Loucy (cell line): ENCODE results near the gene TBC1D22A.

Source experiments
- H2AFZ ChIP-seq: fragments of 200-600 bp; sonication (generic); 2 replicates; pipeline ENCODE4 v1.6.0; 2016; ENCODE audit warnings: antibody characterized with exemption, mild to moderate bottlenecking, low read length, moderate library complexity
- H3F3A ChIP-seq: fragments of 200-600 bp; 2 replicates; pipeline ENCODE4 v1.6.0; 2016; ENCODE audit warnings: antibody characterized with exemption, low read depth, mild to moderate bottlenecking
- H3K27me3 ChIP-seq: fragments of 200-600 bp; sonication (generic); 2 replicates; pipeline ENCODE4 v1.6.1; 2014; ENCODE audit warnings: low read length, mild to moderate bottlenecking; ENCODE audit not compliant: insufficient read depth, poor library complexity, severe bottlenecking
- H3K36me3 ChIP-seq: fragments of 200-600 bp; sonication (generic); 2 replicates; pipeline ENCODE4 v1.6.1; 2016; ENCODE audit warnings: low read length; ENCODE audit not compliant: insufficient read depth
- H3K4me1 ChIP-seq: fragments of 200-600 bp; sonication (generic); 2 replicates; pipeline ENCODE4 v1.5.1; 2014; ENCODE audit warnings: low read length, mild to moderate bottlenecking; ENCODE audit not compliant: insufficient read depth, poor library complexity, severe bottlenecking
- H3K4me2 ChIP-seq: fragments of 200-600 bp; sonication (generic); 2 replicates; pipeline ENCODE4 v1.6.0; 2014; ENCODE audit warnings: antibody characterized with exemption, low read length, low read depth, mild to moderate bottlenecking; ENCODE audit not compliant: poor library complexity, severe bottlenecking
- H3K4me3 ChIP-seq: fragments of 200-600 bp; sonication (generic); 2 replicates; pipeline ENCODE4 v1.5.1; 2014; ENCODE audit warnings: low read length, mild to moderate bottlenecking, mixed read lengths; ENCODE audit not compliant: poor library complexity, severe bottlenecking
- H3K79me2 ChIP-seq: fragments of 200-600 bp; sonication (generic); 2 replicates; pipeline ENCODE4 v1.6.1; 2014; ENCODE audit warnings: low read length; ENCODE audit not compliant: insufficient read depth
- H3K9ac ChIP-seq: fragments of 200-600 bp; sonication (generic); 2 replicates; pipeline ENCODE4 v1.6.0; 2014; ENCODE audit warnings: mild to moderate bottlenecking, low read depth, low read length, moderate library complexity; ENCODE audit not compliant: poor library complexity, severe bottlenecking
- H3K9me2 ChIP-seq: fragments of 200-600 bp; sonication (generic); replicated peaks from 2 replicates; pipeline ENCODE4 v1.6.1; 2016; ENCODE audit warnings: low read depth, low read length, mixed read lengths
- H3K9me3 ChIP-seq: fragments of 200-600 bp; sonication (generic); 2 replicates; pipeline ENCODE4 v1.6.1; 2014; ENCODE audit warnings: mild to moderate bottlenecking, antibody characterized with exemption, low read length, low read depth; ENCODE audit not compliant: insufficient read depth
- H4K20me1 ChIP-seq: fragments of 200-600 bp; sonication (generic); 2 replicates; pipeline ENCODE4 v1.6.0; 2014; ENCODE audit warnings: antibody characterized with exemption, low read length, mild to moderate bottlenecking; ENCODE audit not compliant: insufficient read depth, poor library complexity, severe bottlenecking
- CTCF ChIP-seq: fragments of 200-600 bp; sonication (generic); conservative IDR thresholded peaks from 2 replicates; pipeline ENCODE4 v1.5.1; 2014; ENCODE audit warnings: mild to moderate bottlenecking, antibody characterized with exemption, low read length
- EZH2phosphoT487 ChIP-seq: fragments of 200-600 bp; IDR thresholded peaks from 2 replicates; pipeline ENCODE4 v1.6.1; 2018; ENCODE audit warnings: antibody characterized with exemption, mild to moderate bottlenecking, moderate library complexity, borderline replicate concordance

The TBC1D22A gene

DNA sequence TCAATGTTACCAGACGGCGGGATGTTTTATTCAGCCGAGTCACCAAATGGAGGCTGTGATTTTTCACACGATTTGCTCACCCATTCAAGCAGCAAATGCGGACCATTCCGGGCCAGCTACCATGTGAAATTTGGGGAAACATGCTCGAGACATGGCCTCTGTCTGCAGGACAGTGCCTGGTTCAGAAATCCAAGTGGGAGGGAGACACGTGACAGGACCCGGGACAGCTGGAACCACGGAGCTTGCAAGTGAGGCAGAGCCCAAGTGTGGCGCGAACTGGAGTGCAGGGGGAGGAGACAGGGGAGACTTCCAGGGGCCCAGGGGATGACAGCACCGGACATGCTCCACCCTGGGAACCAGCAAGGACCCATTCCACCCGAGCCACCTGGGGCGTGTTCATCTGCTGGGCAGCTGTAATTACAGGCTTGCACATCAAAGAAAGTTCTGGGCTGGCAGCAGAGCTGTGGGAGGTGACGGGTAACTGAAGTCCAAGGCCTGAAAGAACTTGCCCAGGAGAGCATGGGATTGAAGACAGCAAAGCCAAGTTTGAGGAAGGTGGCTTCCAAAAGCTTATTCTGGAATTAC lies 40.9 kb upstream of the TBC1D22A start:
- Histone ChIP-seq H3K4me2 (no peak overlapping the region), H3K4me1 (no peaks in the 10 kb centered on the region), H2AFZ (no peak overlapping the region), H3K36me3 (peaks cover 40% of the 10 kb centered on the region; the same call in 1 of the 2 replicates), H3K9me2 (no peaks in the 10 kb centered on the region), H3K9me3 (no peaks in the 10 kb centered on the region), H3K79me2 (peaks cover 25% of the 10 kb centered on the region), H3K27me3 (no peaks in the 10 kb centered on the region), H3K9ac (no peak overlapping the region), H3K4me3 (no peak overlapping the region), H3F3A (no peaks in the 10 kb centered on the region), H4K20me1 (no peaks in the 10 kb centered on the region)
- TF ChIP-seq EZH2phosphoT487 (no peak), CTCF (no peak)

GRCh38 chr22:46723882-46724281 lies 38.6 kb upstream of the TBC1D22A start:
- Histone ChIP-seq H3K9ac (no peak overlapping the region), H4K20me1 (peaks cover 11% of the 10 kb centered on the region), H3K4me3 (no peak overlapping the region), H3K4me1 (no peaks in the 10 kb centered on the region), H3K27me3 (no peaks in the 10 kb centered on the region), H3F3A (no peaks in the 10 kb centered on the region), H3K9me3 (no peaks in the 10 kb centered on the region), H3K36me3 (peaks cover 22% of the 10 kb centered on the region; the same call in 1 of the 2 replicates), H3K79me2 (peaks cover 47% of the 10 kb centered on the region), H2AFZ (no peak overlapping the region), H3K9me2 (no peaks in the 10 kb centered on the region), H3K4me2 (no peak overlapping the region)
- TF ChIP-seq EZH2phosphoT487 (no peak), CTCF (no peak)

DNA sequence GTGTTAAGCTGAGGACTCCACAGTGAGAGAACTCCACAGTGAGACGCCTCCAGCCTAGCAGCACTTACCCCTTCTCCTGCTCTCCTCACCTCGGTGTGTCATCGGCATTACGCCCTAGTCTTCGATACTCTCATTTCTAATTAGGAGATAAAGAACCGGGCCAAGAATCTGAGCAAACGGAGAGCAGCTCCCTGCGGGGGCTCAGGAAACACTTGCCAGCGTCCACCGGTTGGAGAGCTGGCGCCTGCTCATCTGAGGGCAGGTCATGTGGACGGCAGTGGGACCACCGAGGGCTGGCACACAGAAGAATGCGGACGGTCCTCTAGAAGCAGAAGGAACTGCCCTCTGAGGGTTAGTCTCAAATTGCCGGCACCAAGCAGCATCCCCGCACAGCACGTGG lies 37.4 kb upstream of the TBC1D22A start:
- Histone ChIP-seq H3K4me3 (no peak overlapping the region), H3K79me2 (peaks cover 54% of the 10 kb centered on the region), H3K27me3 (no peaks in the 10 kb centered on the region), H2AFZ (no peak overlapping the region), H3F3A (no peaks in the 10 kb centered on the region), H3K9me2 (no peaks in the 10 kb centered on the region), H3K36me3 (peaks cover 11% of the 10 kb centered on the region; the same call in 1 of the 2 replicates), H3K9ac (no peak overlapping the region), H3K9me3 (no peaks in the 10 kb centered on the region), H4K20me1 (peaks cover 14% of the 10 kb centered on the region), H3K4me1 (no peaks in the 10 kb centered on the region), H3K4me2 (no peak overlapping the region)
- TF ChIP-seq CTCF (no peak), EZH2phosphoT487 (no peak)
